Activated CD4-positive, alpha-beta T cell treated with anti-CD3 and anti-CD28 coated beads for 1 hour (primary cell): ENCODE data around the gene ATP6V0E1.

Source experiments
- DNase-seq: peaks from one replicate; pipeline ENCODE4 v3.0.0-alpha.2; 2020

ATP6V0E1 gene

GRCh38 chr5:172957458-172957857, 26.1 kb upstream of the ATP6V0E1 start:
- no peak for DNase-seq

DNA sequence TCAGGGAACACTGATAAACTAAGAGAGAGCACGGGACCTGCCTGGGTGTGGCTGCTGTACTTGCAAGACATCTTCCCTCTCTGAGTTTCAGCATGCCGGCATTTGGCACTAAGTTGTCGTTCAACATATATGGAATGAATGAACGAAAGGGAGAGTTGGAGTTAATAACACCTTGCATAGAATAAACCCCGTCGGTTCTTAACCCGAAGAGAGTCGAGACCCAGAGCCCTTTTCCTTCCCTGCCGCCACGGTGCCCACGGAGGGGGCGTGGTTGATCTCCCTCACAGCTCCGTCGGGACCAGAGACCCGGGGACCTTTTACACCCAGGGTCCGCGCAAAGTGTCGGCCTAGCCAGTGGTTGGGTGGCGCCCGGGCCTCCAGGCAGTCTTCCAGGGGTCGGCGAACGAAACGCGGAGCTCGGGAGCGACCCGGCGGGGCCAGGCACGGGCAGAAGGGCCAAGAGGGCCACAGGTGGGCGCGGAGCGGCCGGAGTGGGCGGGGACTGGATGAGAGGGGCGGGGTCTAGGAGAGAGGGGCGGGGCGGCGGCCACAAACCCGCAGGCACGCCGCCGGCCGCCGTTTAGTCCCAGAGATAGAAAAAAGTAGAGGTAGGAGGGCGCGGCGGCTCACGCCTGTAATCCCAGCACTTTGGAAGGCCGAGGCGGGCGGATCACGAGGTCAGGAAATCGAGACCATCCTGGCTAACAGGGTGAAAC, 25.1 kb upstream of the ATP6V0E1 start:
- DNase-seq: peak; percentile 44

- DNase-seq: no peak
Measured at GRCh38 chr5:172959824-172960799, 23.5 kb upstream of the ATP6V0E1 start.

GRCh38 chr5:172969921-172970320, 13.7 kb upstream of the ATP6V0E1 start:
- no peak for DNase-seq

GRCh38 chr5:172971482-172971881, 12.1 kb upstream of the ATP6V0E1 start:
- DNase-seq: no peak

- no peak for DNase-seq
Measured at GRCh38 chr5:172972552-172972951, 11.0 kb upstream of the ATP6V0E1 start.

DNA sequence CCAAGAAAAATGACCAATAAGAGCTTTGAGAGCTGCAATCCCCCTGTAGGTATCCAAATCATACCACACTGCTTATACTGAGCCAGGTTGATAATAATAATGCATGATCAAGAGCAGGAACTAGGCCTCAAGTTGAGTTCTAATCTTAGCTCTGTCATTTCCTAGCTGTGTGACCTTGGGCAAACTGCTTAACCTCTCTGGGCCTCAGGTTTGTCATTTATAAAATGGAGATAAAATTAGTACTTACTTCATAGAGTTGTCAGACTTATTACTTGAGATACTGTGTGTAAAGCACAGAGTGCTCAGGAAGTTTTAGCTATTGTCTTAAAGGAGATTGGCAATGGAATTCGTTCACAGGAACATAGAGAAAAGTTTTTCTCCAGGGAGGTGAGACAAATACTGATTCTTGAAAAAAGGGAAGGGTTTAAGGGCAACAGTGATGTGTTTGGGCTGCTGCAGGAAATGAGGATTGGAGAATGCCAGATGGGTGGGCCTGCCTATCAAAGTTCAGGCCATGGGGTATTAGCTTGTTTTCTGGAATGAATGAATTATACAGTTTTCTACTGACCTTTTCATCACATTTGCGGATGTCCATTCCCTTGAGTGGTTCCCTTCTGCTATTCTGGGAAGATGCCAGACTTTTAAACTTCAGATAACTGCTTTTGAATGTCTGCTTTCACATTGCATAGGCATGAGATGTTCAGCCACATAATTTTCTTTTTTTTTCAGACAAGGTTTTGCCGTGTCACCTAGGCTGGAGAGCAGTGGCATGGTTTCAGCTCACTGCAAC, 10.2 kb upstream of the ATP6V0E1 start:
- DNase-seq: no peak

GRCh38 chr5:172973931-172974330, 9.6 kb upstream of the ATP6V0E1 start:
- no peak for DNase-seq

DNA sequence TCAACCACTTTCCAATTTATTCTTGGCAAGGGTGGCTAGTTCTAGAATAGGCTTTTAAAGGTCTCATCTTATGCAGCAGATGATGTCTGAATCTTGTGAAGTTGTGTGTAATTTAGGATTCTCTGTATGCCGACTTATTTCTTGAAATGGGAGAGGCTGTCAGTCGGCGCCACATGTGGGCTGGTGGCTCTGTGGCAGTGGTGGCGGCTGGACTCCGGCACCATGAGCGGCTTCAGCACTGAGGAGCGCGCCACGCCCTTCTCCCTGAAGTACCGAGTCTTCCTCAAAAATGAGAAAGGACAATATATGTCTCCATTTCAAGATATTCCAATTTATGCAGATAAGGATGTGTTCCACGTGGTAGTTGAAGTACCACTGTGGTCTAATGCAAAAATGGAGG, 8.3 kb upstream of the ATP6V0E1 start:
- DNase-seq: no peak

DNA sequence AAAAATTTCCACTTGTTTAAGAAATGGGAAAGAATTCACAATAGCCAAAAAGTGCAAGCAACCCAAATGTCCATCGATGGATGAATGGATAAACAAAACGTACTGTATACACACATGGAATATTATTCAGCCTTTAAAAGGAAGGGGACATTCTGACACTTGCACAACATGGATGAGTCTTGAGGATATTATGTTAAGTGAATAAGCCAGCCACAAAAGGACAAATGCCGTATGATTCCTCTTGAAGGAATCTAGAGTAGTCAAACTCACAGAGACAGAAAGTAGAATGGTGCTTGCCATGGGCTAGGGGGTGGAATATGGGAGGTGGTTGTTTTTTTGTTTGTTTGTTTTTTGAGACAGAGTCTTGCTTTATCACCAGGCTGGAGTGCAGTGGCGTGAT, 3.8 kb upstream of the ATP6V0E1 start:
- no peak for DNase-seq

DNA sequence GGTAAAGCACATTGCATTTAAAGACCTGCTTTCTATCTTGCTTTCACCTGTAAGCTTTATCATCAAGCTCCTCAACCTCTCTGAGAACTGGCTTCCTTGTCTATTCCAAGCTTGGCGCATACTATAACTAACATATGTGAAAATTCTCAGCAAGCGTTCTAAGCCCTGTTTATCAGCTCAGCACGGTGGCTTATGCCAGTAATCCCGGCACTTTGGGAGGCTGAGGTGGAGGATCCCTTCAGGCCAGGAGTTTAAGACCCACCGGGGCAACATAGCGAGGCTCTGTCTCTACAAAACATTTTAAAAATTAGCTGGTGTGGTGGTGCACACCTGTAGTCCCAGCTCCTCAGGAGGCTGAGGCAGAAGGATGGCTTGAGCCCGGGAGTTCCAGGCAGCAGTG, 1.6 kb upstream of the ATP6V0E1 start:
- no peak for DNase-seq

- DNase-seq: peak; percentile 65
Measured at GRCh38 chr5:172984244-172984953, 828 bp downstream of the ATP6V0E1 start.

DNA sequence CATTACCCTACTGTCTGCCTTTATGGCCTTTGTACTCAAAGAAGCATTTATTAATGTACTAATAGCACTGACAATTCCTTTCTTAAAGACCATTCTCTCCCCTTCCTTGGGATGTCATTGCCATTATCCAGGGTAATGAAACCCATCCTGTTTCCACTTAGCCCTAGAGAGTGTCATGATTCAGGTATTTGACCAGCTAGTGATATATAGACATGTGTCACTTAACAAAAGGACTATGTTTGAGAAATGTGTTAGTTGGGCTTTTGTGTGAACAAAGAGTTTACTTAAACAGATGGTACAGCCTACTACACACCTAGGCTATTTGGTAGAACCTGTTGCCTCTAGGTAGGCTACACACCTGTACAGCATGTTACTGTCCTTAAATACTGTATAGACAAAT, 2.0 kb downstream of the ATP6V0E1 start:
- no peak for DNase-seq

DNA sequence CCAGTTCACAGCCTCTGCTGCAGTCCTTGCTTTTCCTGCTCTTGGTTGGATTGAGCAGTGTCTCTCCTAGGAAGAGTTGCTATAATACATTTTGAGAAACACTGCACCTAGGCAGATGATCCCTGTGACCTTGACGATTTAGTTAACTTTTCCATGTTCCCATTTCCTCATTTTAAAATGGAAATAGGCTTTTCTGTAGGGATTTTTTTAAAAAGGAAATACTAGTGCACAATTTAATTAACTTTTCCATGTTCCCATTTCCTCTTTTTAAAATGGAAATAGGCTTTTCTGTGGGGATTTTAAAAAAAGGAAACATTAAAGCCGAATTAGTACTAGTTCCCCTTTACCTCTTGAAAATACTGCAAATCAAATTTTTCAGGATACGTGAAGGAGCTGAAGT, 4.7 kb downstream of the ATP6V0E1 start:
- no peak for DNase-seq

- DNase-seq: no peak
Measured at GRCh38 chr5:172990776-172991175, 7.2 kb downstream of the ATP6V0E1 start.

DNA sequence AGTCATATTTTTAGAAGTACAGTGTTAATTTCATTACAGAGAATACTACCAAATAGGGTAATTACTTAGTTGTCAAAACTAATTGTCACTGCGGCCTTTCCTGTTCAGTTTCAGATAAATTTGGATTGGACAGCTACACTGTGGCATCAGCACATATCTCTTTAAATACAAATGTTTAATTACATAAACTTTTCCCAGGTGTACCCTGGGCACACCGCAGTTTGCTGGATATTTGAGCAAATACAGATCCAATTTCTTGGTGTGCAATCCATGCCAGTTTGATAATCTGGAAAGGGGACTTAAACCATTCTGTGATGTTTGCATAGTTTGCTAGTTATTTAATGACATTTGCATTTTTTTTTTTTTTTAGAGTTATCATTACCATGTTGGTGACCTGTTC, 10.8 kb downstream of the ATP6V0E1 start:
- DNase-seq: no peak

DNA sequence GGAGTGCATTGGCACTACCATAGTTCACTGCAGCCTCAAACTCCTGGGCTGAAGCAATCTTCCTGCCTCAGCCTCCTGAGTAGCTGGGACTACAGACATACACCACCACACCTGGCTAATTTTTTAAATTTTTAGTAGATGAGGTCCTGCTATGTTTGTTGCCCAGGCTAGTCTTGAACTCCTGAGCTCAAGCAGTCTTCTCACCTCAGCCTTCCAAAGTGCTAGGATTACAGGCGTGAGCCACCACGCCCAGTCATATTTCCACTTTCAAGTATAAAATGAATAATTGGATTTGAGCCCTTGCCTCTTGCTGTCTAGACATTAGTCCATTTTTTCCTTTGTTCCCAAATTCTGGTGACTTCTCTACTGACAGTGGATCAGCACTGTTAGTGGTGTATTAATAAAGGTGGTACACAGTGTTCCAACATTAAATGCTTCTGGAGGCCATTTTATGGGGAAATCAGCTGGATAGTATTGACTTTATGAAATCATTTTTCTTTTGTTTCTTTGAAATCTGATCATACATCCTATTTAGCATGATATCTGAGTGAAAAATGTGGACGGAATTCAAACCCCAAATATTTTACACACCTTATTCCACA, 15.9 kb downstream of the ATP6V0E1 start:
- no peak for DNase-seq

DNA sequence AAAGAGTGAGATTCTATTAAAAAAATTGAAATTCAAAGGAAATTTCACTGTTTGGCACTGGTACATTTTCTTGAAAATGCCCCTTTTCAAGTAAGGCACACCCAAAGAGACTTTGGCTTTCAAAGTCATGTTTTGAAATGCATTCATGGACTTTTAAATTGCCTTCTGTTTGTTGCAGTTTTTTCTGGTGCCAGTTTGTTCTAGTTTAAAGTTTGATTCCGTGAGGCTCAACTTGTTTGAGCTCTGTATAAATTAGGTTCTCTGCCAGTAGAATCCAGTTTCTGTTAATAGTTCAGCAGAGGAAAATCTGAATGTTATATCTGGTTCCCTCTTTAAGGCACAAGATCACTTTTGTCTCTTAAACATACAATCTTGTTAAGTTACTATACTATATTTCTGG, 16.4 kb downstream of the ATP6V0E1 start:
- no peak for DNase-seq

DNA sequence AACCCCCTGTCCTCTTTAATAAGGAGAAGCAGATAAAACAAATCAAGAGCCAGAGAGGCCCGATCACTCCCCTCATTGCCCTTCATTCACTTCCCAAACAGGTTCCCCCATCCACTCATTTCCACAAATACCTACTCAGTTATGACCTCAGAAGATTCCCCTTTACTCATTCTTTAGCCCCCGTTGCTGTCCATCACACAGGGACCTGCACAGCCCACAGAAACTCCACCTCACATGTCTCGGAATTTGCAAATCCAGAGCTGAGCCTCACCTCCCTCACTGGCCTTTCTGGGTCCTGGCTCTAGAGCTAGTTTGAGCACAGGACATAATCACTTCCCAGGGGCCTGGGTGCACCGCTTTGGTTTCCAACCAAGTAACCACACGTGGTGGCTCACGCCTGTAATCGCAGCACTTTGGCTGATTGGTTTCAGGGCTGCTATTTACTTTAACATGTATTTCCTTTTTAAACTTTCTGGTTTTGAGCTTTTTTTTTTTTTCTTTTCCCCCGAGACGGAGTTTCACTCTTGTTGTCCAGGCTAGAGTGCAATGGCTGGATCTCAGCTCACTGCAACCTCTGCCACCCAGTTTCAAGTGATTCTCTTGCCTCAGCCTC, 17.8 kb downstream of the ATP6V0E1 start:
- DNase-seq: no peak

GRCh38 chr5:173003360-173003759, 19.8 kb downstream of the ATP6V0E1 start:
- DNase-seq: no peak

DNA sequence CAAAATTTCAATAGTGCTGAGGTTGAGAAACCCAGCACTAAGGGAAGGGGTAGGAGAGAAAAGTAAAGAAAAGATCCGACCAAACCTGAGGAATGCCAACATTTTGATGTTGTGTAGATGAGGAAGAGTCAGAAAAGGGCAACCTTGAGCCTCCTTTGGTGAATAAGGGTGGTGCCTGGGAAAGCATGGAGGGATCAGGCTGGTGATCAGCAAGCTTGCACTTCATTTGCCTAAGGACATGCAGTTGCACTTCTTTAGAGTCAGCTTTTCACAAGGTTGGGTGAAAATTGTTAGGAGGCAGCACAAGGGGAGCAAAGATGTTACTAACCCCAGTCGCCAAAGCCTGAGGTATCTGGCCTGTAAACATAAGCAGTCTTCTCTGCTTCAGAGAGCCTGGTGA, 20.4 kb downstream of the ATP6V0E1 start:
- DNase-seq: no peak

DNA sequence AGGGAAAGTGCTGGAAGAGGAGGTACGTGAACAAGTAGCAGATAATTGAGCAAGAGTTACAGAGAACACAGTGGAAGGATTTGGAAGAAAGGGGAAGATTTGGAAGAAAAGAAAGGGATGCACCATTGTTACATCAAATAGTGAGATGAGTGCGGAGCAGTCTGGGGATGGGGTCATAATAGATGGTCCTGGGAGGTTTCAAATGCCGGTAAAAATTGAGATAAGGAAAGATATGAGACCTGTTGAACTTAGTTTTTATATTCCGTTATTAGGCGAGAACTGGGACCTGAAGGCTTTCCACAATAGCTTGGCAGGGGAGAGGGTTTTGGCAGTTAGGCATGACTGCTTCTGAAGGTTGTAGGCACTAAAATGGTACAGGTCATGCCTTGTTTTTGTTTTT, 20.9 kb downstream of the ATP6V0E1 start:
- DNase-seq: no peak
